GM12891 (cell line): ENCODE measurements around the gene CAMK2G.

ENCODE experiments used
- PAX5 ChIP-seq: IDR thresholded peaks from 2 replicates; pipeline ENCODE4 v1.6.1; 2011; ENCODE audit warnings: low read length, moderate library complexity, mild to moderate bottlenecking; ENCODE audit not compliant: insufficient read depth, severe bottlenecking
- POLR2A ChIP-seq: IDR thresholded peaks from 2 replicates; pipeline ENCODE4 v1.6.1; 2011; ENCODE audit warnings: low read depth, low read length, control low read depth
- POLR2AphosphoS5 ChIP-seq: IDR thresholded peaks from 2 replicates; pipeline ENCODE4 v1.6.1; 2011; ENCODE audit warnings: low read depth, low read length, control low read depth
- POU2F2 ChIP-seq: IDR thresholded peaks from 2 replicates; pipeline ENCODE4 v1.6.1; 2011; ENCODE audit warnings: low read depth, mild to moderate bottlenecking, control low read depth, low read length, moderate library complexity
- SPI1 ChIP-seq: IDR thresholded peaks from 2 replicates; pipeline ENCODE4 v1.6.1; 2011; ENCODE audit warnings: low read depth, low read length, control low read depth
- TAF1 ChIP-seq: IDR thresholded peaks from 2 replicates; pipeline ENCODE4 v1.6.1; 2011; ENCODE audit warnings: low read depth, low read length, control low read depth

DNA sequence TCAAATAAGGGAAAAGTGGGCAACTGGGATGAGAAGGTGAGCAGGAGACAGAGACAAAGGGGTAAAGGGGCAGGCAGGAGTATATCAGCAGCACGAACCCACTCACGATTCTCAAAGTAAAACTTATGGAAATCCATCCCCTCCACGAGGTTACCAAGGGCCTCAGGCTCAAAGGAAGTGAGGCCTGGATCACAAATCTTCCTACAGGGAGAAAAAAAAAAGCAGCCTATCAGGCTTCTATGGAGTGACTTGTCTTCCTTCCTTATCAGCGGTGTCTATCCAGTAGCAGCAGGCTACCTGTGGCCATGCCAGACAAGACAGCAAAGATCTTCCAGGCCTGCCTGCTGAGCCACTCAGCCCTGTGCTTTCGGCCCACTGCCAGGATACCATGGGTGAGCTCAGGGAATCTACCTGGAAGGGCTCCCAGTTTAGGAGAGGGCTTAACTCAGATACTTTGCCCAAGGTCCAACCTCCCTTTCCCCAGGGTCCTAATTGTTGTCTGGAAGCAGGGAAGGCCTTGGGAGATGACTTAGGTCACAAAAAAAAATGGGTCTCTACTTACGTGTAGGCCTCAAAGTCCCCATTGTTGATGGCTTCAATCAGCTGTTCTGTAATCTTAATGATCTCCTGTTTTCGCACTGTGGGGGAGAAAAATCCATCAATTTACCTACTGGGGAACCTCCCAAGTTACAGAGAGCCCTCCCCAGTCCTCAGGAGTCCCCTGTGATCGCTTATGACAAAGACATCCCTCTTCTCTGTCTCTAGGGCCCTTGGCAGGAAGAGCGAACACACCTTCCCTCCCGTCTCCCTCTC is 57.2 kb downstream of the CAMK2G start:
- TF ChIP-seq POLR2AphosphoS5: no peak
- TF ChIP-seq TAF1: no peak
- TF ChIP-seq POLR2A: no peak
- TF ChIP-seq POU2F2: no peak
- no peak for TF ChIP-seq SPI1
- TF ChIP-seq PAX5: no peak
